ENCODE measurements around the gene ZC3H12C. TPM values are rescaled to one million over a fixed set of nuclear protein-coding genes. Genes with fewer than 3 reads are reported as not detected.

The ZC3H12C gene
- total and polyA plus RNA-seq, 2 of the 13 experiments (the other 11 are each of a cell fraction or from before 2014, with no cell fraction given): 2.4 to 5.7 TPM

DNA sequence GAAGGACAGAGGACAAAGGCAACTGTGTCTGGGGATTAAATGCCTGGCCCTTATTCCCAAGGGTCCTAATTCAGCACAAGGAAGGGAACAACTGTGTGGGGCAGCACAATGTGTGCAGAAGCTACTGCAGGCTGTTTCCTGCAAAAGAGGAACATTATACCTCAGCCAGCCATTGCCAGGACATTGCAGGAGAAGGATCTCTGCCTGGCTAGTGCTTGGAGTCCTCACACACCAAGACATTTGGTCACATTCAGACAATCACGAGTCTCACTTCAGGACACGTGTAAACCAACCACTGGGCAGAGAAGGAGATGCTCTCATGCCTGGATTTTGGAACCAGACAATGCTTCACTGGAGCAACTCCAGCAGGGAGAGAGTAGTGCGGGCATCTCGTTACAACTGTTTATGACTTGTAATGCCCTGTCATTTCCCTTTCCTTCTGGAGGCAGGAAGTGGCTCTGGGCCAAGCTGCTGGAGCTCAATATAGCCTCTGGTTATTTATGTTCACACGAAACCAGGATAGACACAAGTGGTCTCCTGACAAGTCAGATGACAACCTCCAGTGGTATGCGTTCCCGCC lies 23.9 kb upstream of the ZC3H12C start:
- in situ Hi-C loops (cut with HindIII; ENCODE audit: extremely low pct_ligation_motif_present, low pct_unique_long_range_greater_than_20kb) (no loop called here), intact Hi-C loops (cut with micrococcal nuclease; ENCODE audit: unreplicated experiment) (no loop called here)
- Histone ChIP-seq H3K9ac (ENCODE audit: insufficient read depth, low read depth, low read length) (no peak overlapping the region), H4K20me1 (ENCODE audit: insufficient read depth, low read length) (no peaks in the 10 kb centered on the region), H3K36me3 (replicated peaks in 1 of 2; ENCODE audit: control insufficient read depth in 1 of 2, insufficient read depth in 2 of 2, low read length in 2 of 2) (no peaks in the 10 kb centered on the region), H3K4me2 (ENCODE audit: low read depth, low read length) (no peak overlapping the region), H3K79me2 (ENCODE audit: insufficient read depth, low read length) (no peaks in the 10 kb centered on the region), H3K27me3 (ENCODE audit: control insufficient read depth in 1 of 2, insufficient read depth in 2 of 2, low read length in 2 of 2) (peaks cover 0 to 2% of the 10 kb centered on the region in 2 experiments; a peak in 1 of 5 replicates), H3K4me1 (ENCODE audit: insufficient read depth, low read length) (no peaks in the 10 kb centered on the region), H2AFZ (ENCODE audit: low read length) (no peak overlapping the region), H3K27ac (ENCODE audit: extremely low read length, insufficient read depth, low read length) (no peak overlapping the region), H3K9me3 (ENCODE audit: low read length) (no peaks in the 10 kb centered on the region), H3K4me3 (replicated peaks in 1 of 3; ENCODE audit: insufficient read depth in 1 of 3, low read depth in 2 of 3, low read length in 3 of 3) (no peak overlapping the region)
- POLR2A ChIA-PET: no interaction called here
- BruUV-seq (replicated peaks): no TSS peak
- CTCF ChIA-PET (ENCODE audit: low intra/inter-chr PET ratio, low total read pairs): no interaction called here
- ATAC-seq (no peak), DNase-seq (ENCODE audit: low spot score) (no peak), FAIRE-seq (no peak)
- WGBS (ENCODE audit: low lambda C conversion rate): 0% methylated on average over 3 of the region's 7 CpGs
- TF ChIP-seq, protein P1, sequence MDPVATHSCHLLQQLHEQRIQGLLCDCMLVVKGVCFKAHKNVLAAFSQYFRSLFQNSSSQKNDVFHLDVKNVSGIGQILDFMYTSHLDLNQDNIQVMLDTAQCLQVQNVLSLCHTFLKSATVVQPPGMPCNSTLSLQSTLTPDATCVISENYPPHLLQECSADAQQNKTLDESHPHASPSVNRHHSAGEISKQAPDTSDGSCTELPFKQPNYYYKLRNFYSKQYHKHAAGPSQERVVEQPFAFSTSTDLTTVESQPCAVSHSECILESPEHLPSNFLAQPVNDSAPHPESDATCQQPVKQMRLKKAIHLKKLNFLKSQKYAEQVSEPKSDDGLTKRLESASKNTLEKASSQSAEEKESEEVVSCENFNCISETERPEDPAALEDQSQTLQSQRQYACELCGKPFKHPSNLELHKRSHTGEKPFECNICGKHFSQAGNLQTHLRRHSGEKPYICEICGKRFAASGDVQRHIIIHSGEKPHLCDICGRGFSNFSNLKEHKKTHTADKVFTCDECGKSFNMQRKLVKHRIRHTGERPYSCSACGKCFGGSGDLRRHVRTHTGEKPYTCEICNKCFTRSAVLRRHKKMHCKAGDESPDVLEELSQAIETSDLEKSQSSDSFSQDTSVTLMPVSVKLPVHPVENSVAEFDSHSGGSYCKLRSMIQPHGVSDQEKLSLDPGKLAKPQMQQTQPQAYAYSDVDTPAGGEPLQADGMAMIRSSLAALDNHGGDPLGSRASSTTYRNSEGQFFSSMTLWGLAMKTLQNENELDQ (CRISPR knock-in tag; IDR thresholded peaks at IDR 0.05; ENCODE audit: borderline replicate concordance): no peak
- no peak for TF ChIP-seq ZNF430 (CRISPR knock-in tag; IDR thresholded peaks at IDR 0.05)
- TF ChIP-seq, protein P2, sequence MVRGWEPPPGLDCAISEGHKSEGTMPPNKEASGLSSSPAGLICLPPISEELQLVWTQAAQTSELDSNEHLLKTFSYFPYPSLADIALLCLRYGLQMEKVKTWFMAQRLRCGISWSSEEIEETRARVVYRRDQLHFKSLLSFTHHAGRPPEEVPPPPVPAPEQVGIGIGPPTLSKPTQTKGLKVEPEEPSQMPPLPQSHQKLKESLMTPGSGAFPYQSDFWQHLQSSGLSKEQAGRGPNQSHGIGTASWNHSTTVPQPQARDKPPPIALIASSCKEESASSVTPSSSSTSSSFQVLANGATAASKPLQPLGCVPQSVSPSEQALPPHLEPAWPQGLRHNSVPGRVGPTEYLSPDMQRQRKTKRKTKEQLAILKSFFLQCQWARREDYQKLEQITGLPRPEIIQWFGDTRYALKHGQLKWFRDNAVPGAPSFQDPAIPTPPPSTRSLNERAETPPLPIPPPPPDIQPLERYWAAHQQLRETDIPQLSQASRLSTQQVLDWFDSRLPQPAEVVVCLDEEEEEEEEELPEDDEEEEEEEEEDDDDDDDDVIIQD (CRISPR knock-in tag; IDR thresholded peaks at IDR 0.05; ENCODE audit: low read depth): no peak
- no peak for TF ChIP-seq PHB2 (IDR thresholded peaks at IDR 0.05; ENCODE audit: partially characterized antibody)
- no peak for TF ChIP-seq ZNF550 (CRISPR knock-in tag; IDR thresholded peaks at IDR 0.05; ENCODE audit: borderline replicate concordance)
- TF ChIP-seq, protein P3, sequence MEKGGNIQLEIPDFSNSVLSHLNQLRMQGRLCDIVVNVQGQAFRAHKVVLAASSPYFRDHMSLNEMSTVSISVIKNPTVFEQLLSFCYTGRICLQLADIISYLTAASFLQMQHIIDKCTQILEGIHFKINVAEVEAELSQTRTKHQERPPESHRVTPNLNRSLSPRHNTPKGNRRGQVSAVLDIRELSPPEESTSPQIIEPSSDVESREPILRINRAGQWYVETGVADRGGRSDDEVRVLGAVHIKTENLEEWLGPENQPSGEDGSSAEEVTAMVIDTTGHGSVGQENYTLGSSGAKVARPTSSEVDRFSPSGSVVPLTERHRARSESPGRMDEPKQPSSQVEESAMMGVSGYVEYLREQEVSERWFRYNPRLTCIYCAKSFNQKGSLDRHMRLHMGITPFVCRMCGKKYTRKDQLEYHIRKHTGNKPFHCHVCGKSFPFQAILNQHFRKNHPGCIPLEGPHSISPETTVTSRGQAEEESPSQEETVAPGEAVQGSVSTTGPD (CRISPR knock-in tag; IDR thresholded peaks at IDR 0.05): no peak
- TF ChIP-seq KLF6 (CRISPR knock-in tag; IDR thresholded peaks at IDR 0.05): no peak
- TF ChIP-seq ZNF839 (CRISPR knock-in tag; IDR thresholded peaks at IDR 0.05; ENCODE audit: borderline replicate concordance): no peak
- TF ChIP-seq ZSCAN30 (CRISPR knock-in tag; IDR thresholded peaks at IDR 0.05): no peak
- no peak for TF ChIP-seq ZNF143 (CRISPR knock-in tag; IDR thresholded peaks at IDR 0.05)
- TF ChIP-seq, protein P4, sequence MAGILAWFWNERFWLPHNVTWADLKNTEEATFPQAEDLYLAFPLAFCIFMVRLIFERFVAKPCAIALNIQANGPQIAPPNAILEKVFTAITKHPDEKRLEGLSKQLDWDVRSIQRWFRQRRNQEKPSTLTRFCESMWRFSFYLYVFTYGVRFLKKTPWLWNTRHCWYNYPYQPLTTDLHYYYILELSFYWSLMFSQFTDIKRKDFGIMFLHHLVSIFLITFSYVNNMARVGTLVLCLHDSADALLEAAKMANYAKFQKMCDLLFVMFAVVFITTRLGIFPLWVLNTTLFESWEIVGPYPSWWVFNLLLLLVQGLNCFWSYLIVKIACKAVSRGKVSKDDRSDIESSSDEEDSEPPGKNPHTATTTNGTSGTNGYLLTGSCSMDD (CRISPR knock-in tag; IDR thresholded peaks at IDR 0.05): no peak
- no peak for TF ChIP-seq ARNTL (CRISPR knock-in tag; IDR thresholded peaks at IDR 0.05)
- TF ChIP-seq, protein P5, sequence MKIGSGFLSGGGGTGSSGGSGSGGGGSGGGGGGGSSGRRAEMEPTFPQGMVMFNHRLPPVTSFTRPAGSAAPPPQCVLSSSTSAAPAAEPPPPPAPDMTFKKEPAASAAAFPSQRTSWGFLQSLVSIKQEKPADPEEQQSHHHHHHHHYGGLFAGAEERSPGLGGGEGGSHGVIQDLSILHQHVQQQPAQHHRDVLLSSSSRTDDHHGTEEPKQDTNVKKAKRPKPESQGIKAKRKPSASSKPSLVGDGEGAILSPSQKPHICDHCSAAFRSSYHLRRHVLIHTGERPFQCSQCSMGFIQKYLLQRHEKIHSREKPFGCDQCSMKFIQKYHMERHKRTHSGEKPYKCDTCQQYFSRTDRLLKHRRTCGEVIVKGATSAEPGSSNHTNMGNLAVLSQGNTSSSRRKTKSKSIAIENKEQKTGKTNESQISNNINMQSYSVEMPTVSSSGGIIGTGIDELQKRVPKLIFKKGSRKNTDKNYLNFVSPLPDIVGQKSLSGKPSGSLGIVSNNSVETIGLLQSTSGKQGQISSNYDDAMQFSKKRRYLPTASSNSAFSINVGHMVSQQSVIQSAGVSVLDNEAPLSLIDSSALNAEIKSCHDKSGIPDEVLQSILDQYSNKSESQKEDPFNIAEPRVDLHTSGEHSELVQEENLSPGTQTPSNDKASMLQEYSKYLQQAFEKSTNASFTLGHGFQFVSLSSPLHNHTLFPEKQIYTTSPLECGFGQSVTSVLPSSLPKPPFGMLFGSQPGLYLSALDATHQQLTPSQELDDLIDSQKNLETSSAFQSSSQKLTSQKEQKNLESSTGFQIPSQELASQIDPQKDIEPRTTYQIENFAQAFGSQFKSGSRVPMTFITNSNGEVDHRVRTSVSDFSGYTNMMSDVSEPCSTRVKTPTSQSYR (CRISPR knock-in tag; IDR thresholded peaks at IDR 0.05; ENCODE audit: borderline replicate concordance): no peak
- TF ChIP-seq ZNF382 (CRISPR knock-in tag; IDR thresholded peaks at IDR 0.05; ENCODE audit: borderline replicate concordance): no peak
- TF ChIP-seq BRD4 (CRISPR knock-in tag; IDR thresholded peaks at IDR 0.05): no peak
- no peak for TF ChIP-seq ZNF841 (CRISPR knock-in tag; IDR thresholded peaks at IDR 0.05; ENCODE audit: borderline replicate concordance)
